Muscle of arm (tissue), 14 donors: ENCODE results near the gene ANKRD6. TPM values are rescaled to one million over a fixed set of nuclear protein-coding genes. Genes with fewer than 3 reads are reported as not detected.
A peak's percentile ranks its signal among the peaks of the same experiment; 100 is the strongest.
"Not testable (repeated sequence)": the region's sequence is repeated elsewhere in the genome, so short reads cannot be mapped to it uniquely, and the experiment has no call there.

ENCODE experiments used
- DNase-seq: peaks from one replicate; pipeline ENCODE4 v3.0.0-alpha.2; 2013
- long read RNA-seq, 11 donors: transcript quantifications; one replicate each; lab custom pipeline, GENCODE V29; 2026
- polyA plus RNA-seq, 12 donors: library from polyadenylated mRNA; unstranded; fragments of 120-200 nt; gene quantifications; one replicate each; pipeline ENCODE4 v1.2.1, GENCODE V29; 2013; ENCODE audit not compliant: insufficient read length in 12 of 12

The ANKRD6 gene
- polyA plus RNA-seq: 10 to 100 TPM in 4 of 12 donors, 1 to 10 TPM in 7, not detected in 1; 4.2 to 22.3 (median 8.6) TPM
- long read RNA-seq, donor 1, partial matches to known transcripts: 71 of 81 reads
- long read RNA-seq, donor 1, other reads (novel, unspliced or antisense): 10 of 81 reads
- long read RNA-seq, donor 2, partial matches to known transcripts: 0 of 1 reads
- long read RNA-seq, donor 2, other reads (novel, unspliced or antisense): 0 of 1 reads
- long read RNA-seq, donor 3, partial matches to known transcripts: 0 of 2 reads
- long read RNA-seq, donor 3, other reads (novel, unspliced or antisense): 0 of 2 reads
- long read RNA-seq, donor 4: 0 reads
- long read RNA-seq, donor 5: 0 reads
- long read RNA-seq, donor 6, partial matches to known transcripts: 18 of 18 reads
- long read RNA-seq, donor 6, other reads (novel, unspliced or antisense): 0 of 18 reads
- long read RNA-seq, donor 7, partial matches to known transcripts: 0 of 1 reads
- long read RNA-seq, donor 7, other reads (novel, unspliced or antisense): 0 of 1 reads
- long read RNA-seq, donor 8, partial matches to known transcripts: 0 of 41 reads
- long read RNA-seq, donor 8, other reads (novel, unspliced or antisense): 40 of 41 reads
- long read RNA-seq, donor 9: 0 reads
- long read RNA-seq, donor 10: 0 reads
- long read RNA-seq, donor 11, partial matches to known transcripts: 17 of 57 reads
- long read RNA-seq, donor 11, other reads (novel, unspliced or antisense): 37 of 57 reads

- DNase-seq: peak; percentile 69
Observed at GRCh38 chr6:89432875-89433251, at the start of gene ANKRD6. TSS of gene ANKRD6 (plus strand) at chr6:89433152. CDS start at chr6:89566977, 133,825 bp downstream.

GRCh38 chr6:89385156-89385667 lies 47.7 kb upstream of the ANKRD6 start:
- no peak for DNase-seq

GRCh38 chr6:89385846-89386245 lies 47.1 kb upstream of the ANKRD6 start:
- DNase-seq: no peak

- no peak for DNase-seq
Observed at GRCh38 chr6:89386917-89387491, 45.9 kb upstream of the ANKRD6 start.

GRCh38 chr6:89387516-89388201 lies 45.3 kb upstream of the ANKRD6 start:
- no peak for DNase-seq

- DNase-seq: no peak
Observed at GRCh38 chr6:89388846-89389245, 44.1 kb upstream of the ANKRD6 start.

GRCh38 chr6:89392823-89393222 lies 40.1 kb upstream of the ANKRD6 start:
- DNase-seq: no peak

- no peak for DNase-seq
Observed at GRCh38 chr6:89393659-89394058, 39.3 kb upstream of the ANKRD6 start.

GRCh38 chr6:89397884-89398283 lies 35.1 kb upstream of the ANKRD6 start:
- not testable (repeated sequence) for DNase-seq

GRCh38 chr6:89398762-89399525 lies 34.0 kb upstream of the ANKRD6 start:
- DNase-seq: no peak

- DNase-seq: no peak
Observed at GRCh38 chr6:89400050-89400449, 32.9 kb upstream of the ANKRD6 start.

- no peak for DNase-seq
Observed at GRCh38 chr6:89400912-89401399, 32.0 kb upstream of the ANKRD6 start.

- no peak for DNase-seq
Observed at GRCh38 chr6:89402776-89403175, 30.2 kb upstream of the ANKRD6 start.

- no peak for DNase-seq
Observed at GRCh38 chr6:89404512-89404911, 28.4 kb upstream of the ANKRD6 start.

- no peak for DNase-seq
Observed at GRCh38 chr6:89406141-89406540, 26.8 kb upstream of the ANKRD6 start.

GRCh38 chr6:89409461-89410035 lies 23.4 kb upstream of the ANKRD6 start:
- DNase-seq: no peak

- DNase-seq: no peak
Observed at GRCh38 chr6:89410231-89410761, 22.7 kb upstream of the ANKRD6 start.

GRCh38 chr6:89410788-89411144 lies 22.2 kb upstream of the ANKRD6 start:
- DNase-seq: no peak

GRCh38 chr6:89411145-89412070 lies 21.5 kb upstream of the ANKRD6 start:
- DNase-seq: peak; percentile 35
